ENCODE data around the gene RPE65.

RPE65 gene

DNA sequence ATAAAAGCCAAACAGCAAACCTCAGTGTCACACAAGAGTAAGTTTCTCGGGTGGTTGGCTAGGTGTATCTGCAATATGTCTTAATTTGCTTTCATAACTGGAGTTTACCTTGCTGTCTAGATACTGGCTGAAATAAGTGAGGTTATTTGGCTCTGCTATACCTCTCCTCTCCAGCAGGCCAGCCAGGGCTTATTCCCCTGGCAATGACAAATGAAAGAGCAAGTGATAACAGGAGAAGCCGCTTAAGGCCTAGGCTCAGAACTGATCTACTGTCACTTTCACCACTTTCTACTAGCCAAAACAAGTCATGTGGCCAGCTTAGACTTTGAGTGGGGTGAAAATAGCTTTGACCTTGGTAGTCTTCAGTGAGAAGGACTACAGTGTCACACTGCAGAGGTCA, 4.8 kb upstream of the RPE65 start:
- no peak for DNase-seq (ENCODE audit: low read depth)
- no peak overlapping the region for H3K4me3 ChIP-seq (ENCODE audit: low read depth, low read length)
- TF ChIP-seq, protein P1, sequence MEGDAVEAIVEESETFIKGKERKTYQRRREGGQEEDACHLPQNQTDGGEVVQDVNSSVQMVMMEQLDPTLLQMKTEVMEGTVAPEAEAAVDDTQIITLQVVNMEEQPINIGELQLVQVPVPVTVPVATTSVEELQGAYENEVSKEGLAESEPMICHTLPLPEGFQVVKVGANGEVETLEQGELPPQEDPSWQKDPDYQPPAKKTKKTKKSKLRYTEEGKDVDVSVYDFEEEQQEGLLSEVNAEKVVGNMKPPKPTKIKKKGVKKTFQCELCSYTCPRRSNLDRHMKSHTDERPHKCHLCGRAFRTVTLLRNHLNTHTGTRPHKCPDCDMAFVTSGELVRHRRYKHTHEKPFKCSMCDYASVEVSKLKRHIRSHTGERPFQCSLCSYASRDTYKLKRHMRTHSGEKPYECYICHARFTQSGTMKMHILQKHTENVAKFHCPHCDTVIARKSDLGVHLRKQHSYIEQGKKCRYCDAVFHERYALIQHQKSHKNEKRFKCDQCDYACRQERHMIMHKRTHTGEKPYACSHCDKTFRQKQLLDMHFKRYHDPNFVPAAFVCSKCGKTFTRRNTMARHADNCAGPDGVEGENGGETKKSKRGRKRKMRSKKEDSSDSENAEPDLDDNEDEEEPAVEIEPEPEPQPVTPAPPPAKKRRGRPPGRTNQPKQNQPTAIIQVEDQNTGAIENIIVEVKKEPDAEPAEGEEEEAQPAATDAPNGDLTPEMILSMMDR (IDR thresholded peaks at IDR 0.05; ENCODE audit: control insufficient read depth, extremely low read depth, insufficient read depth) = no peak

DNA sequence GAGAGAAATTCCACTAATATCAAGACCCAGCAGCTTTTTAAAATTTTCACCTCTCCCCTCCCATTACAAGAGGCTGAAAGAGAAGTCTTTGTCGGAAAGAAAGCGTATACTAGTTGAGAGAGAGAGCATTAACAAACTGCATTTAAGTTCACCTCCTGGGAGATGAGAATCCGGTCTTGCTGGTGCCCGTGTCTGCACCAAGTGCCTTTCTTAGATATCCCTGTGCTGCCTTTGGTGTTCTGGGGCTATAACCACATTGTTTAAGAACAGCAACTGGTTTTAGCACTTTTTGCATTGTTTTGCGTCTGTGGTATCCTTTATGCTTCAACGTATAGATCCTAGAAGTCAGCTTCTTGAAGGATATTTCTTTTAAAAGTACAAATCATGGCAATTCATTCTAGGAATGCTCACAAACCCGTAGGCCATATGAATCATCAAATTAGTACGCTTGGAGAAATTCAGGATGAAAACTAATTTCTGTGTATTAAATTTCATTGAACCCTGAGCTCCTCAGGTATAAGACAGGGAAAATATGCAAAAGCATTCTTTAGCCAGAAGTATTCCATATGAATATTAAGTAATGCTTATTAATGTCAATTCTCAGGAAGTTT, 3.4 kb upstream of the RPE65 start:
- no peak for DNase-seq (ENCODE audit: low read depth)
- no peak overlapping the region for H3K4me3 ChIP-seq (ENCODE audit: low read depth, low read length)
- TF ChIP-seq, protein P1 (IDR thresholded peaks at IDR 0.05; ENCODE audit: control insufficient read depth, extremely low read depth, insufficient read depth) = no peak

DNA sequence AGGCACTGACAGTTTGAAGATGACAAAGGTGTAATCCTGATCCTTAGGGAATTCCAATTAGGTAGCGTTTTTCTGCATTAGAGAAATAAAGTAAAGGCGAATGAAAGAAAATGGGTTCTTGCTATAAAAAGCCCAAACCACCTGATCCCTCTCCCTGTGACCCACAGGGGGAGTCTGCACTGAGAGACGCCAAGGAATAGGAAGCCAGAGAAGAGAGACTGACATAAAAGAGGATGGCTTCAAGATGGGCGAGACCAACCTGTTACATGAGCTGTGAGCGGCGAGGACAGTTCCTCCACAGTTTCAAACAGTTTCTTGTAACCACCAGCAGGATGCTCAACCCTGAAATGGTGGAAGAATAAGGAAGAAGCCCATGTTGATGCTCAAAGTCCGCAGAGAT, 1.4 kb downstream of the RPE65 start:
- no peak for DNase-seq (ENCODE audit: low read depth)
- H3K4me3 ChIP-seq (ENCODE audit: low read depth, low read length) = no peak overlapping the region
- TF ChIP-seq, protein P1 (IDR thresholded peaks at IDR 0.05; ENCODE audit: control insufficient read depth, extremely low read depth, insufficient read depth) = no peak

DNA sequence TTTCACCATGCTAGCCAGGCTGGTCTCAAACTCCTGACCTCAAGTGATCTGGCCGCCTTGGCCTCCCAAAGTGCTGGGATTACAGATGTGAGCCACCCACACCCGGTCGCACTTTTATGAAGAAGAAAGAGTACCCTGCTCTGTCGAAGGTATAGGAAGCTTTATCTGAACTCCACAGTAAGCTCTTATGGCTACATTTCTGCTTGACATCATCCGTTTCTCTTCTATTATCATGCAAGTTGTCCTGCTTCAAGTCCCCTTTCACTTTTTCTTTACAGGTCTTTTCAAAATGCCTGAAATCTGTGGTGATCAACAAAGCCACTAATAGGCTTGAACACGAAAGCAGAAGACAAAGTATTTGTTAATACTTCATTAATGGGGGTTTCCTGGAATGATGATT, 4.0 kb downstream of the RPE65 start:
- H3K4me3 ChIP-seq (ENCODE audit: low read depth, low read length) = no peak overlapping the region
- TF ChIP-seq, protein P1 (IDR thresholded peaks at IDR 0.05; ENCODE audit: control insufficient read depth, extremely low read depth, insufficient read depth) = no peak
- DNase-seq (ENCODE audit: low read depth) = no peak

DNA sequence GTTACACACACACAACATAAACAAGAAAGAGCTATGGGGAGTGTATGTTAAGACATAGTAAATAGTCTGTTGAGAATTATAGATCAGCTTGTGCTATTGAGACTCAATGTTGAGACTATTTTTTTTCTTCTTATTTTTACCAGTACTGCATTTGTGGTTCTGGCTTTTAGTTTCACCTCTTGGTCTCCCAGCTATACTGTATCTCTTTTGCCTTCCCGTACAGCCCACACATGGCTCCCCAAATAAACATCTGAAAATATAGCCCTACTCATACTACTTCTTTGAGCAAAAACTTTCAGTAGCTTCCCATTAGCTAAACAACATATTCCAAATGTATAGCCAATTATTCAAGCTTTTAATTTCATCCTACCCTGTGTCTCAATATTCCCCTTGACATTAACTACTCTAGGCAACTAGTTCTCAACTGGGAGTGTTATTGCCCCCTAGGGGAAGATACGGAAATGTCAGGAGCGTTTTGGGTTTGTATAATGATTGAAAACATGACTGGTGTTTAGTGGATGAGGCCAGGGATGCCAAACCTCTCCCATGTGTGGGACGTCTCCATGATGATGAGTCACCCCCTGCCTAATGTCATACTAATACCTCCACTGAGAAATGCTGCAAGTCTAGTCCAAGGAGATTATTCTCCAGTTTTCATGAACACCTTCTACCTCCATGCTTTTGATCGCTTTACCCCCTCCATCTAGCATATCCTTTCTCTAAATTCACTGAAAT, 6.8 kb downstream of the RPE65 start:
- DNase-seq (ENCODE audit: low read depth) = no peak
- TF ChIP-seq, protein P1 (IDR thresholded peaks at IDR 0.05; ENCODE audit: control insufficient read depth, extremely low read depth, insufficient read depth) = peak; percentile 77
- H3K4me3 ChIP-seq (ENCODE audit: low read depth, low read length) = no peak overlapping the region

DNA sequence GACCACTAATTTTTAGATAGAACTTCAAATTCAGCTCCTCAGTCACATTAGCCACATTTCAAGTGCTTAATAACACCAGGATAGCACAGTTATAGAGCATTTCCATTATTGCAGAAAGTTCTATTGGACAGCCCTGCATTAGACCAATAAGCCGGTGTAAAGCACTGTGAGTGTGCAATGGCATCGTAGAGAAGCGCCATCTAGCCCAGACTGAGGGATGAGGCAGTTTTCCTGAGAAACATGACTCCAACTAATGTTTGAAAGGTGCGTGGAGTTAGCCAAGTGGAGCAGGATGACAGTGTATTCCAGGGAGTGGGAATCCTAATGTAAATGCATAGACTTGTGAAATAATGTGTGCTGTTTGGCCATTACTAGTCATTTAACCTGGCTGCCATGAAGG, 7.7 kb downstream of the RPE65 start:
- TF ChIP-seq, protein P1 (IDR thresholded peaks at IDR 0.05; ENCODE audit: control insufficient read depth, extremely low read depth, insufficient read depth) = peak; percentile 30
- no peak for DNase-seq (ENCODE audit: low read depth)
- no peak overlapping the region for H3K4me3 ChIP-seq (ENCODE audit: low read depth, low read length)

Measured in LNCaP clone FGC (cell line).